LNCaP clone FGC (cell line): Measurements from ENCODE around the gene RAB3A.

Experiments used
- DNase-seq: peaks from one replicate; pipeline ENCODE4 v3.0.0-alpha.2; 2011; ENCODE audit warnings: low read depth
- H3K4me3 ChIP-seq: 2 replicates; pipeline ENCODE4 v1.5.1; 2011; ENCODE audit warnings: mild to moderate bottlenecking, low read depth, low read length, control low read depth
- TF ChIP-seq, protein P1 (sequence below): IDR thresholded peaks from 2 replicates; pipeline ENCODE4 v1.5.1; 2012; ENCODE audit warnings: mild to moderate bottlenecking; ENCODE audit not compliant: control insufficient read depth, insufficient read depth; ENCODE audit errors: extremely low read depth

RAB3A gene

DNA sequence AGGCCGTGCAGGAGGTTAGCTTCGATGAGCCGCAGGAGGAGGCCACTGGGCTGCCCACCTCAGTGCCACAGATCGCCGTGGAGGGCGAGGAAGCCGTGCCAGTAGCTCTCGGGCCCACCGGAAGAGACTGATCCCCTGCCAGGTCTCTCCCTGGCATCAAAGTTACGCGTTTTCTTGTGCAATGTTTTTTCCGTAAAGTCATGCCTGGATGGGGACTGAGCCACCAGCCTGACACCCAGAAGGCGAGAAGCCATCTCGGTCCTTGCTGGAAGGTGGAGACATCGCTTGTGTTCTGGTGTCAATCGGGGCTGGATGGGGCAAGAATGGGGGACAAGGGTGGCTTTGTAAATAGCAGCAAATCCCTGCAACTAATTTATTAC, 54.3 kb downstream of the RAB3A start:
- no peak for DNase-seq
- TF ChIP-seq, protein P1, sequence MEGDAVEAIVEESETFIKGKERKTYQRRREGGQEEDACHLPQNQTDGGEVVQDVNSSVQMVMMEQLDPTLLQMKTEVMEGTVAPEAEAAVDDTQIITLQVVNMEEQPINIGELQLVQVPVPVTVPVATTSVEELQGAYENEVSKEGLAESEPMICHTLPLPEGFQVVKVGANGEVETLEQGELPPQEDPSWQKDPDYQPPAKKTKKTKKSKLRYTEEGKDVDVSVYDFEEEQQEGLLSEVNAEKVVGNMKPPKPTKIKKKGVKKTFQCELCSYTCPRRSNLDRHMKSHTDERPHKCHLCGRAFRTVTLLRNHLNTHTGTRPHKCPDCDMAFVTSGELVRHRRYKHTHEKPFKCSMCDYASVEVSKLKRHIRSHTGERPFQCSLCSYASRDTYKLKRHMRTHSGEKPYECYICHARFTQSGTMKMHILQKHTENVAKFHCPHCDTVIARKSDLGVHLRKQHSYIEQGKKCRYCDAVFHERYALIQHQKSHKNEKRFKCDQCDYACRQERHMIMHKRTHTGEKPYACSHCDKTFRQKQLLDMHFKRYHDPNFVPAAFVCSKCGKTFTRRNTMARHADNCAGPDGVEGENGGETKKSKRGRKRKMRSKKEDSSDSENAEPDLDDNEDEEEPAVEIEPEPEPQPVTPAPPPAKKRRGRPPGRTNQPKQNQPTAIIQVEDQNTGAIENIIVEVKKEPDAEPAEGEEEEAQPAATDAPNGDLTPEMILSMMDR: no peak
- no peak overlapping the region for H3K4me3 ChIP-seq

DNA sequence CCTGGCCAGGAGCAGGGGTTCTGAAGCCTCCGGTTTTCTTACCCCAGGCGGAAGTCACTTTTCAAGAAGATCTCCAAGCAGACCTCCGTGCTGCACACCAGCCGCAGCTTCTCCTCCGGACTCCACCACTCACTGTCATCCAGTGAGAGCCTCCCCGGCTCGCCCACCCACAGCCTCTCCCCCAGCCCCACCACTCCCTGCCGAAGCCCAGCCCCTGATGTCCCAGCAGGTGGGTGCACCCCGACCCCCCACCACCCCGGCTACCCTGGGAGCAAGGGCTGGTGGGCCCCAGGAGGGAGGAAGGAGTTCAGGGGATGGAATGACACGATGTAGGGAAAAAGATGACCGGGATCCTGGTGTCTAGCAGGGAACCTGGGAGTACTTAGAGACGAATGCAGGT, 56.4 kb downstream of the RAB3A start:
- H3K4me3 ChIP-seq: no peak overlapping the region
- DNase-seq: no peak
- TF ChIP-seq, protein P1: no peak
